ENCODE measurements around the gene LRRC2. TPM values are rescaled to one million over a fixed set of nuclear protein-coding genes. Genes with fewer than 3 reads are reported as not detected.

LRRC2 gene
- total and polyA plus RNA-seq, 2 of the 13 experiments (the other 11 are each of a cell fraction or from before 2014, with no cell fraction given) = 0.27 to 0.58 TPM

DNA sequence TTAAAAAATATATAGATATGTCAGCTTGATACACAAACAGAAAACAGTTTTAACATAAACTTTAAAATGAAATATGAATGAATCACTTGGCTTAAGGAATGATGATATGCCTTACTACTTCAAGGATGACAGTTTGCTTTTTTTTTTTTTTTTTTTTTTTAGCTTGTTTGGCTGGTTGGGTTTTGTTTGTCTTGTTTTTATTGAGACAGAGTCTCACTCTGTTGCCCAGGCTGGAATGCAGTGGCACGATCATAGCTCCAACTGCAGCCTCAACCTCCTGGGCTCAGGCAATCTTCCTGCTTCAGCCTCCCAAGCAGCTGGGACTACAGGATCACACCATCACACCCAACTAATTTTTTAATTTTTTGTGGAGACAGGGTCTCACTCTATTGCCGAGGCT lies 14.5 kb downstream of the LRRC2 start:
- no peak overlapping the region for H3K4me2 ChIP-seq (ENCODE audit: low read depth, low read length)
- H3K9me3 ChIP-seq (ENCODE audit: low read length) = no peaks in the 10 kb centered on the region
- no peak for ATAC-seq
- H4K20me1 ChIP-seq (ENCODE audit: insufficient read depth, low read length) = no peaks in the 10 kb centered on the region
- no peak overlapping the region for H3K9ac ChIP-seq (ENCODE audit: insufficient read depth, low read depth, low read length)
- in situ Hi-C loops (cut with HindIII; ENCODE audit: extremely low pct_ligation_motif_present, low pct_unique_long_range_greater_than_20kb) (no loop called here), intact Hi-C loops (cut with micrococcal nuclease; ENCODE audit: unreplicated experiment) (no loop called here)
- no peak for FAIRE-seq
- no peak overlapping the region for H3K4me3 ChIP-seq (replicated peaks in 1 of 3; ENCODE audit: insufficient read depth in 1 of 3, low read depth in 2 of 3, low read length in 3 of 3)
- H3K4me1 ChIP-seq (ENCODE audit: insufficient read depth, low read length) = no peaks in the 10 kb centered on the region
- no peaks in the 10 kb centered on the region; a peak in 1 of 5 replicates for H3K27me3 ChIP-seq (ENCODE audit: control insufficient read depth in 1 of 2, insufficient read depth in 2 of 2, low read length in 2 of 2)
- DNase-seq (ENCODE audit: low spot score) = no peak
- ChIA-PET POLR2A (no interaction called here), CTCF (ENCODE audit: low intra/inter-chr PET ratio, low total read pairs) (no interaction called here)
- no peak overlapping the region for H3K27ac ChIP-seq (ENCODE audit: extremely low read length, insufficient read depth, low read length)
- TF ChIP-seq TIGD3 (CRISPR knock-in tag; IDR thresholded peaks at IDR 0.05; ENCODE audit: borderline replicate concordance) = no peak
- TF ChIP-seq ZNF33B (CRISPR knock-in tag; IDR thresholded peaks at IDR 0.05) = no peak
- no peak for TF ChIP-seq KMT2B (CRISPR knock-in tag; IDR thresholded peaks at IDR 0.05)
- no peak for TF ChIP-seq ZEB1 (IDR thresholded peaks at IDR 0.05; ENCODE audit: insufficient replicate concordance, low read depth)
- TF ChIP-seq ZNF574 (CRISPR knock-in tag; IDR thresholded peaks at IDR 0.05) = no peak
- TF ChIP-seq ZFP36L2 (CRISPR knock-in tag; IDR thresholded peaks at IDR 0.05) = no peak
- TF ChIP-seq GLMP (CRISPR knock-in tag; IDR thresholded peaks at IDR 0.05; ENCODE audit: borderline replicate concordance) = no peak
- TF ChIP-seq ZNF776 (CRISPR knock-in tag; IDR thresholded peaks at IDR 0.05) = no peak
- no peak for TF ChIP-seq KDM4B (CRISPR knock-in tag; IDR thresholded peaks at IDR 0.05)
- TF ChIP-seq KDM2A (CRISPR knock-in tag; IDR thresholded peaks at IDR 0.05; ENCODE audit: borderline replicate concordance, low read depth) = no peak
- TF ChIP-seq ZNF326 (CRISPR knock-in tag; IDR thresholded peaks at IDR 0.05; ENCODE audit: borderline replicate concordance) = no peak
- TF ChIP-seq SIX1 (CRISPR knock-in tag; IDR thresholded peaks at IDR 0.05; ENCODE audit: borderline replicate concordance) = no peak
- no peak for TF ChIP-seq ZNF530 (CRISPR knock-in tag; IDR thresholded peaks at IDR 0.05; ENCODE audit: low read depth)
- TF ChIP-seq NR2F6 (IDR thresholded peaks at IDR 0.05) = no peak
- no peak for TF ChIP-seq NR2F6 (CRISPR knock-in tag; IDR thresholded peaks at IDR 0.05)
- H2AFZ ChIP-seq (ENCODE audit: low read length) = no peak overlapping the region
- no TSS peak for BruUV-seq (replicated peaks)
- WGBS (ENCODE audit: low lambda C conversion rate) = 62% methylated on average over 2 of the region's 2 CpGs
- H3K36me3 ChIP-seq (replicated peaks in 1 of 2; ENCODE audit: control insufficient read depth in 1 of 2, insufficient read depth in 2 of 2, low read length in 2 of 2) = no peaks in the 10 kb centered on the region
- H3K79me2 ChIP-seq (ENCODE audit: insufficient read depth, low read length) = no peaks in the 10 kb centered on the region

All from HepG2 (cell line).